ENCODE measurements around the gene NSUN4.
"Not testable (repeated sequence)": the region's sequence is repeated elsewhere in the genome, so short reads cannot be mapped to it uniquely, and the experiment has no call there.

NSUN4 gene

DNA sequence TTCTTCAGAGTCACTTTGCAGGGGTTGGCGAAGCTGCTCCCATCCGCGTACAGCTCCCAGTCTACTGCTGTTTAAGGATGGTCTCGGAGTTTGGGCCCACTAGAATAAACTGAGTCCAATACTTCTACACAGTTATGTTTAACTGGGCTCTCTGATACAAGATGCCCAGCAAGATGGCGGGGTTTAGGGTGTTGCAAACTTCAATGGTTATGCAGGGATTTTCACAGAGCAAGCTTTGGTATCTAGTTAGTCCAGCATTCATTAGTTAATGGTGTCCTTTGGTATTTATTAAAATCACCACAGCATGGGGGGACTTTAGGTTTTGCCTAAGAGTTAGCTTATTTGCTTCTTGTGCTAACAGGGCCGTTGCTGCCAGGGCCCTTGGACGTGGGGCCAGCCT, 12.4 kb upstream of the NSUN4 start:
- not testable (repeated sequence) for DNase-seq

DNA sequence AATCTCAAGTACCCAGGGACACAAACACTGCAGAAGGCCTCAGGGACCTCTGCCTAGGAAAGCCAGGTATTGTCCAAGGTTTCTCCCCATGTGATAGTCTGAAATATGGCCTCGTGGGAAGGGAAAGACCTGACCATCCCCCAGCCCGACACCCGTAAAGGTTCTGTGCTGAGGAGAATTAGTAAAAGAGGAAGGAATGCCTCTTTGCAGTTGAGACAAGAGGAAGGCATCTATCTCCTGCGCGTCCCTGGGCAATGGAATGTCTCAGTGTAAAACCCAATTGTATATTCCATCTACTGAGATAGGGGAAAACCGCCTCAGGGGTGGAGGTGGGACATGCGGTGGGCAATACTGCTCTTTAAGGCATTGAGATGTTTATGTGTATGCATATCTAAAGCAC, 10.8 kb upstream of the NSUN4 start:
- DNase-seq = not testable (repeated sequence)

DNA sequence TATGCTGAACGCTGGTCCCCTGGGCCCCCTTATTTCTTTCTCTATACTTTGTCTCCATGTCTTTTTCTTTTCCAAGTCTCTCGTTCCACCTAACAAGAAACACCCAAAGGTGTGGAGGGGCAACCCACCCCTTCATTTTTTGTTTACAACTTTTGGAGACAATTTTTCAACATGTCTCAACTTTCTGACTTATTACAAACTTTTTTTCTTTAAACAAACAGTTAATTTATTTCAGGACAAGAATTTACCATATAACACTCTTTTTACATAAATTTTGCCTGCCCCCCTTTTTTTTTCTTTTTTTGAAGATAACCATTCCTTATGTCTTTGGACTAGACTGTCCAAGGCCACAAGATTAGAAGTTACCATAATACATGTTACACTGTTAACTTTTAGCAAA, 10.2 kb upstream of the NSUN4 start:
- not testable (repeated sequence) for DNase-seq

DNA sequence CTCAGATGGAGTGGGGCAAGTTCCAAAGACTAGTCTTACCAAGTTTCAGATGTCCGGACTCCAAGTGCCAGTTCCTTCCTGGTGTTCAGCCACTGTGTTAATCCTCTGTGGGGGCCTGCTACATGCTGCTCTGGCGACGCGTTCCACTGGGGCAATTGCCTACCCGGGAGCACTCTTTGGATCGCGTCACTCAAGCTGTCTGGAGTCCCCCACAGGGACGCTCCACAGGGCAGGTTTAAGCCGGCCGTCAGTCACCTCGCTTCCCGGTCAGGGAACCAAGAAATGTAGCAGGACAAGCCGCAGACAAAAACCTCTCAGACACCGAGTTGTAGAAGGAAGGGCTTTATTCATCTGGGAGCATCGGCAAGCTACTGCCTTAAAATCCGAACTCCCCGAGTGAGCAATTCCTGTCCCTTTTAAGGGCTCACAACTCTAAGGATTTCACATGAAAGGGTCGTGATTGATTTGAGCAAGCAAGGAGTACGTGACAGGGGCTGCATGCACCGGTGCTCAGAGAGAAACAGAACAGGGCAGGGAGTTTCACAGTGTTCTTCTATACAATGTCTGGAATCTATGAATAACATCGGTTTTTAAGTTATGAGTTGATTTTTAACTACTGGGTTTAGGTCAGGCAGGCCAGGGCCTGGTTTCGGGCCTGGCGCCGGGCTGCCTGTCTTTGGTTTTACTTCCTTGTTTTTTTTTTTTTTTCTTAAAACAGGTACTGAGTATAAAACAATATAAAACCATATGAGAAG, 8.6 kb upstream of the NSUN4 start:
- not testable (repeated sequence) for DNase-seq

DNA sequence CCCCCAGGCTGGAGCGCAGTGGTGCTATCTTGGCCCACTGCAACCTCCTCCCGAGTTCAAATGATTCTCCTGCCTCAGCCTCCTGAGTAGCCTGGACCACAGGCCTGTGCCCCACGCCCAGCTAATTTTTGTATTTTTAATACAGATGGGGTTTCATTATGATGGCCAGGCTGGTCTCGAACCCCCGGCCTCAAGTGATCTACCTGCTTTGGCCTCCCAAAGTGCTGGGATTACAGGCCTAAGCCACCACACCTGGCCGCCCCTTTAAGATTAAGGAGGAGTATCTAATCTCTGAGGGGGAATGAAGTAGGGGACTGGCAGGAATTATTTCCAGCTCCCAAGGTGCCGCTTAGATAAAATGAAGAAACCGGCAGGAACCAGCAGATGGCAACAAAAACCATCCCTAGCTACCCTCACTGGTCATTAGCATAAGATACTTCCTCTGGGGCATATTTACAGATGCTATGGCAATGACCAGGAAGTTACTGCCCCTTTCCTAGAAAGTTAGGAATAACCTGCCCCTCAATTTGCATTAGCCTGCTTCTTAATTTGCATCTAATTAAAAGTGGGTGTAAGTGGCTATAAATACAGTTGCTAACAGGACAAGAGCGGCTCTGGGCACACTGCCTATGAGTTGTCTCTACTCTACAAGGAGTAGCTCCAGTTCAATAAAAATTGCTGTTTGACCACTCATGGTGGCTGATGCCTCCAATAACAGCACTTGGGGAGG, 7.1 kb upstream of the NSUN4 start:
- no peak for DNase-seq

DNA sequence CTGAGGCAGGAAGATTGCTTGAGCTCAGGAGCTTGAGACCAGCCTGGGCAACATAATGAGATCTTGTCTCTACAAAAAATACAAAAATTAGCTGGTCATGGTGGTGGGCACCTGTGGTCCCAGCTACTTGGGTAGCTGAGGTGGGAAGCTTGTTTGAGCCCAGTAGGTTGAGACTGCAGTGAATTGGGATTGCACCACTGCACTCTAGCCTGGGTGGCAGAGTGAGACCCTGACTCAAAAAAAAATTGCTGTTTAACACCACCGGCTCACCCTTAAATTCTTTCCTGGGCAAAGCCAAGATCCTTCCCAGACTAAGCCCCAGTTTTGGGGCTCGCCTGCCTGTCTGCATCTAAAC, 6.6 kb upstream of the NSUN4 start:
- no peak for DNase-seq

DNA sequence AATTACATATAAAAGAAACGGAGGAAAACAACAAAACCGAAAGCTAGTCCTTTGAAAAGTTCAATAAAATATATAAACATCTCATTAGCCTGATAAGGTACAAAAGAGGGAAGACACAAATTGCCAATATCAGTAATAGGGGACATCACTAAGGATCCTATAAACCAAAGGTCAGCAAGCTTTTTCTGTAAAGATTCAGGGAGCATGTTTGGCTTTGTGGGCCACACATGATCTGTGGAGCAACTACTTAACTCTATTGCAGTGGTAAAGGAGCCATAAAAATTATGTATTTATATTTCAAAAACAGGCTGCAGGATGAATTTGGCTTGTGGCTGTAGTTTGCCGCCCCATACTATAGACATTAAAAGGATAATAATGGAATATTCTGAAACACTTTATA, 5.5 kb upstream of the NSUN4 start:
- DNase-seq = no peak

DNA sequence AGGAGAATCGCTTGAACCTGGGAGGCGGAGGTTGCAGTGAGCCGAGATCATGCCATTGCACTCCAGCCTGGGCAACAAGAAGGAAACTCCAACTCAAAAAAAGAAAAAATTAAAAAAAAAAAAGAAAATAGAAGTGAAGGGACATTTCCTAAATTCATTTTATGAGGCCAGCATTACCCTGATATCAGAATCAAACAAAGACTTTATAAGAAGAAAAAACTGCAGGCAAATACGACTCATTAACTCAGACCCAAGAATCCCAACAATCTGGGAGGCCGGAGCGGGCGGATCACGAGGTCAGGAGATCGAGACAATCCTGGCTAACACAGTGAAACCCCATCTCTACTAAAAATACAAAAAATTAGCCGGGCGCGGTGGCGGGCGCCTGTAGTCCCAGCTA, 3.2 kb upstream of the NSUN4 start:
- not testable (repeated sequence) for DNase-seq

DNA sequence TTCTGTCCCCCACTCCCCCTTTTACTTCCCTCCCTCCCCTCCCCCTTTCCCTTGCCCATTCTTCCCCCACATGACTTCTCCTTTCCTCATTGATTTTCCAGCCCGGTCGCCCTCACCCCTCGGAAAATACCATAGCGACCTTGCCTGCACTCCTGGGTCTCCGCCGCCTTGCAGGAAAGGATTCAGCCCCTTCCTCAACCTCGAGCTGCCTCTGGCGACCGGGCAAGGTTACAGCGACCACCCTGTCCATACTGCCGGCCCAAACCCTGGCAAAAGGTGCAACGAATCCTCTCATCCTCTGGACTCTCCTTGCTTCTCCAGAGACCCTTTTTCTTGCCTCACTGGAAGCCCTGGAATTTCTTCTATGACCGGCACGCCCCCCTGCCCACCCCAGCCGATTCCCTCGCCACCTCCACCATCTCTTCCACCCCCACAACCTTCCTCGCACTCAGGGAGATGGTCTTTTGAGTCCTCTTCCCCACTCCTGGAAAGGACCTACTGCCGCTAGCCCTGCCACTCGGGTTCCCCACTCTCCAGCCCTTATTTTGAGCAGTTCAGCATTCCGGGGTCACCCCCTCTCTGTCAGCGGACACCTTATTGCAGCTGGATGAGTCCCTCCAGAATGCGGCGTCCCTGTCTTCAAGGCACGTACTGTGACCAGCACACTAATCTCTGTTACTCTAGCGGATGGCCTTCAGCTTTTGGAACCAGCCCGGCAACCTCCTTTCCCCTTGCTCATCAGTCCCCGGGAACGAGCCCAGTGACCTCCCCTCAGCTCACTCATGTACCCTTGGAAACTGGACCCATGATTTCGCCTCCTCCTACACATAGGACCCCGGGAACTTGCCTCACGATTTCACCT, 846 bp downstream of the NSUN4 start:
- no peak for DNase-seq

DNA sequence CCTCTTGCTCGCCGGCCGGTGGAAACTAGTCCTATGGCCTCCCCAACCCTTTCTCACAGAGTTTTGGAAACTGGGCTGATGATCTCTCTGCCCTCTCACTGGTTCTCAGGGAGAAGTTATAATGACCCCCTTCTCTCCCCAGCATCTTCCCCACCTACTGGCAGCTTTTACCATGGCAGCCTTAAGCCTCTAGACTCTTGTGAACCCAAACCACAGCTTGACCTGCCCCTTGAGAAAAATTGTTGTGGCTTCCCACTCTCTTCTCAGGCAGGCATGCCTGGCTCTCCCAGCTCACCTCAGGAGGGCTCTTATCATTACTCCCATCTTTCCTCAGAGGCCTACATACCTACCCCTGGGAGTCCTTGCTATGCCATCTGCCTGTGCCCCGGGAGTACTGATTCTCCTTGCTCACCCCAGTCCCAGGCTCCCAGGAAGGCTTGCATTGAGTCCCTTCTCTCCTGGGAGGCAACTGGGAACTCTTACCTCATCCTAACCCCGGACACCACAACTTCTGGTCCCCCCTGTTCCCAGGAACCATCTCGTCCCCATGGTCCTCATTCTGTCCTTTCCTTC, 1.6 kb downstream of the NSUN4 start:
- peak; percentile 25 to 38 for DNase-seq

DNA sequence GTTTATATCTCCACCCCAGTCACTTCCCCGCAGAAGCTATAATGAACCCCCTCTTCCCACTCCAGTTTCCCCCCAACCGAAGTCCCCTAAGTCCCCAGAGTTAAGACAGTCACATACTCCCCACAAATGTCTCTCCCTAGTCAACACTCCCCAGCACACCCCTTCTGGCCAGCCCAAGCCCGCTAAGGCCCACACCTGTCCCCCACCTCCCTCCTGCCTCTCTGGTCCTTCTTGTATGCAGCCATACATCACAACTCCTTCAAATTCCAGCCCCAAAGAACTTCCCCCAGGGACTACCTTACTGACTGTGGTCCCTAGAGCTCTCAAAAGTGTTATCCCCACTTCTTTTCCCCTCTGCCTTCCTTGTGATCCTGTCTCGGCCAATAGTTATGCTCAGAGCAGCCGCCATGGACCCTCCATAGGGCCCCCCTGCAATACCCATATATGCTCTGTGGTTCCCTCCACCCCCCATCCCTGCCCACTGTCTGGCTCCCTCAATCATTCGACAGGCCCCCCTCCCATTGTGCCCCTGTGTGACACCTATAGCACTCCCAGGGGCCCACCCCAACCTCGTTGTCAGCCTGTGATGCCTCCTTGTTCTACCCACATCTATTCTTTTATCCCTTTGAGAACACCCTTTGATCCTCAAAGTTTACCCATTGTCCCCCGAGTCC, 2.2 kb downstream of the NSUN4 start:
- no peak for DNase-seq

DNA sequence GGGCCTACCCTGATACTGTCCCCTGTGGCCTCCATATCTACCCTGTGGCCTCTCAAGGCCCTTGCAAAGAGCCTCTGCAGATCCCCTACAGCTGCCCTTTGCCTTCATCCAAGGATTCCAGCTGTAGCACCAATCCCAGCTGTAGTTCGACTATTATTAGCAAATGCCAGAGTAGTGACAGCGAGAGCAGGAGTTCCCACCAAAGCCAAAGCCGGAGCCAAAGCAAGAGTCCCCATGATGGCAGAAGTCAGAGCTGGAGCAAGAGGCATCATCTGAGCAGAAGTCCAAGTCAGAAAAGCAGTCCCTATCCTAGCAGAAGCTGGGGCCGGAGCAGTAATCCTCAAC, 2.7 kb downstream of the NSUN4 start:
- no peak for DNase-seq

DNA sequence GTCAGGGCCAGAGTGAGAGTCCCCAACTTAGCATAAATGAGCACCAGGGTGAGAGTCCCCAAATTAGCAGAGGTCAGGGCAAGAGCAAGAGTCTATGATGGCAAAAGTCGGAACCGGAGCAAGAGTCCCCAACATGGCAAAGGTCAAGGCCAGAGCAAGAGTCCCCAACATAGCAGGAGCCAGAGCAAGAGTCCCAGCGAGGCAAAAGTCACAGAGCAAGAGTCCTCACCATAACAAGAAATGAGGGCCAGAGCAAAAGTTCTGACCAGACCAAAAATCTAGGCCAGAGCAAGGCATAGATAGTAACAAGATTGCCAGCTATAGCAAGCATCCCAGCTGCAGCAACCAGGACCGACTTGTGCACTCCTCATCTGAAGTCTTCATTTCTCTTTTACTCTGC, 3.1 kb downstream of the NSUN4 start:
- no peak for DNase-seq

DNA sequence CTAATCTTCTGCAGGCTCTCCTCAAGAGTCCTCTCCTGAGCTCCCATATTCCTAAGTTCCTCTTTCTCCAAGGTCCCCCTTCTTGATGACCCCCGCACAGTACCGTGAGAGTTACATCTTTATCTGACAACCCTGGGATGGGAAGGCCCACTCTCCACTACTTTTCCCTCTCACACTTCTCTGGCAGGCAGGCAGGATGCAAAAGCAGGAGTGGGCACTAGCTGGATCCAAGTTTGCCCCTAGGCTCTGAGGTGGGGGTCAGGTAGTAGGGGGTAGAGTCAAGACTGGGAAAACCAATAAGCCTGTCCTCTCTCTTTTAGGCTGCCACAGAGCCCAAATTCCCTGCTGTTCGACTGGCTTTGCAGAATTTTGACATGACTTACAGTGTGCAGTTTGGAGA, 3.9 kb downstream of the NSUN4 start:
- no peak for DNase-seq

DNA sequence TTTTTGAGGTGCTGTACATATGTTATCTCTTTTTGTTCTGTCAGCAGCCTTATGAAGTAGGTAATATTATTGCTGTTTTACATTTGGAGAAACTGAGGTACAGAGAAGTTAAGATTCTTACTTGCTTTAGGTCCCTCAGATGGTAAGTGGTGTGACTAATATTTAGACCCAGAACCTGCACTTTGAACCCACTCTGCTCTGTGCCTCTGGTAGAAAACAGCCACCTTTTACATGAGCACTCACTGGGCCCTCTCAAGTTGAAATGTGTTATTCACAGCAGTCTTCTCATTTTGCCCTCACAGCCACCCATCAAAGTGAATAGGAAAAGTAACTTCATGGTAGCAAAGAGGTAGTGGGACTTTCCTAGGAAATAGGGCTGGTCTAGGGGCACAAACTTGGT, 4.7 kb downstream of the NSUN4 start:
- DNase-seq = no peak

DNA sequence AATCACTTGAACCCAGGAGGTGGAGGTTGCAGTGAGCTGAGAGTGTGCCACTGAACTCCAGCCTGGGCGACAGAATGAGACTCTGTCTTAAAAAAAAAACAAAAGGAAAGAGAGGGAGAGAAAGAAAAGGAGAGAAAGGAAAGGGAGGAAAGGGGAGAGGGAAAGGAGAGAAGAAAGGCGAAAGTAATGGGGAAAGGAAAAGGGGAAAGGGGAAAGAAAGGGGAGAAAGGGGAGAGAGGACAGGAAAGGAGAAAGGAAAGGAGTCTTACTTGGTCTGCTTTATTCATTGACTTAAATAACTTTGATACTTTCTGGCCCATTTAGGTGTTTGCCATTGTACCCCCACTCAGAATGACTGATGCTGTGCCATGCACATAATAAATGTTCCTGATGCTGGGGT, 11.8 kb downstream of the NSUN4 start:
- no peak for DNase-seq

DNA sequence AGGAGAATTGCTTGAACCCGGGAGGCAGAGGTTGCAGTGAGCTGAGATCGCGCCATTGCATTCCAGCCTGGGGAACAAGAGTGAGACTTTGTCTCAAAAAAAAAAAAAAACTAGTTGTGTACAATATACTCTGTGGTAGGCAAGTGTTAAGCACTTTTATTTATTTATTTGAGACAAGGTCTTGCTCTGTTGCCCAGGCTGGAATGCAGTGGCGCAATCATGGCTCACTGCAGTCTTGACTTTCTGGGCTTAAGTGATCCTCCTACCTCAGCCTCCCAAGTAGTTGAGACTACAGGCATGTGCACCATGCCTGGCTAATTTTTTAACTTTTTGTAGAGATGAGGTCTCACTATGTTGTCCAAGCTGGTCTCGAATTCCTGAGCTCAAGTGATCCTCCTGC, 15.3 kb downstream of the NSUN4 start:
- not testable (repeated sequence) for DNase-seq

DNA sequence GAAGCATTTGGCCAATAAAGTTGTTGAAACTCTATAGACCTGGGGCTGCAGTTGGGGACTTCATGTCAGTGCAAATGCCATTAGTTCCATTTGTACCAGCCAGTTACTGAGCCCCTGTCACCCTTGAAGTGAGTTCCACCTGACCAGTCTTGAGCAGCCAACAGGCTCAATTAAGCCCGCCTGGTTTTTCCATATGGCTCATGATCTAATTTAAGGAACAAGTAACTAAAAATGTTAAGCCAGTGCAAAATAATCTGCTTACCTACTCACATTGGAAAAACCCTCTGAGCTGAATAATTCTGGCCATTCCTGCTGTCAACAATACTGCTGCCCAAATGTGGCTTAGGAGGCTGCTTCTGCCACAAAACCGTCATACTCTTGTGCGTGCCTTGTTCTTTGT, 21.6 kb downstream of the NSUN4 start:
- DNase-seq = no peak

DNA sequence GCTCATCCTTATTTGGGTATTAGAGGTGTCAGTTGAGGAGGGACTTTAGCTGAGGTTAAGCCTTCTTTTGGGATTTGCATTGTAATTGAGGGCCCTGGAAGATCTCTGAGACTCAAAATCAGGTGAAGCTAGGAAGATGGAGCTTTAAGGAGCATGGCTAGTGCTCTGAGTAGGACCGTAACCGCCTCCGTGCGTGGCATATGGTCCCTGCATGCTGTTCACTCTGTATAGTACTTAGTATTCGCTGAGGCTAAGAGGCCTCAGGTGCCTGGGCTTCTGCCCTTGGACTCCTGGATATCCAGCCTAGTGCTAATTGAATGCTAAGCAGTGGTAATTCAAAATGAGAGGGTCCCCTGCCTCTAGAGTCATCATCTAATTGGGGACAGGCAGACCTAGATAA, 22.5 kb downstream of the NSUN4 start:
- DNase-seq = no peak

DNA sequence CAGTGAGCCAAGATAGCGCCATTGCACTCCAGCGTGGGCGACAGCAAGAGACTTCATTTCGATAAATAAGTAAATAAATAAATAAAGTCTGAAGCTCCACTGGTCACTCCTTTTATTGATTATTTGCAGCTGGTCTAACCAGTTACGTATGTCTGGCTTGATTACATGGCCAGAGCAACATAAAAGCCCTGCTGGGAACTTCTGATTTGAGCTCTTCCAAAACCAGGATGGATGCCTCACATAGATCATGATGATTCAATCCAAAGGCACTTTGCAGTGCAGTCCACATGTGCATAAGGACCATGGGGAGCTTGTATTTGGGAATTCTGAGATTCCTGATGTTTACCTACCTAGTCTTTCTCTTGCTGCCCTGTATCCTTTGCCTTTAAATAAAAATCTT, 24.0 kb downstream of the NSUN4 start:
- DNase-seq = no peak

DNA sequence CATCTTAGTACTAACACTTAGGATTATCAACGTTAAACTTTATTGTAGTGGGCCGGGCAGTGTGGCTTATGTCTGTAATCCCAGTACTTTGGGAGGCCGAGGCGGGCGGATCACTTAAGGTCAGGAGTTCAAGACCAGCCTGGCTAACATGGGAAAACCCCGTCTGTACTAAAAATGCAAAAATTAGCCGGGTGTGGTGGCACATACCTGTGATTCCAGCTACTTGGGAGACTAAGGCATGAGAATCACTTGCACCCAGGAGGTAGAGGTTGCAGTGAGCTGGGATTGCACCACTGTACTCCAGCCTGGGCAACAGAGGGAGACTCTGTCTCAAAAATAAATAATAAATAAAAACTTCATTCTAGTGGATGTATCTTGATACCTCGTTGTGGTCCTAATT, 25.2 kb downstream of the NSUN4 start:
- DNase-seq = not testable (repeated sequence)

DNA sequence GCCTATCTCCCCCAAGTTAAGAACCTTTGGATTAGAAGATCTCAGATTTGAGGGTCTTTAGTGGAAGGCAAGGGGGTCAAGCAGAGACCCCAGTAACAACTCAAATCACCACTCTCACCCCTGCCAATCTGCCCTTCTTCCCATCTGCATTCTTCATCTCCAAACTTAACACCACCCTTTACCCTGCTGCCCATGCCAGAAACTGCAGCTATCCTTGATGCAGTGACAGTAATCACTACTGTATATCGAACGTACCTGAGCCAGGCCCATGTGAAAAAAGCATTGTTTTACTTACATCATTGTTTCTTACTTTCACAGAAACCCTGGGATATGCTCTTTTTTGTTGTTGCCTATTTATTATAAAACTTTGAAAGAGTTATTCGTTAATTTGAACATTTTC, 26.5 kb downstream of the NSUN4 start:
- no peak for DNase-seq

DNA sequence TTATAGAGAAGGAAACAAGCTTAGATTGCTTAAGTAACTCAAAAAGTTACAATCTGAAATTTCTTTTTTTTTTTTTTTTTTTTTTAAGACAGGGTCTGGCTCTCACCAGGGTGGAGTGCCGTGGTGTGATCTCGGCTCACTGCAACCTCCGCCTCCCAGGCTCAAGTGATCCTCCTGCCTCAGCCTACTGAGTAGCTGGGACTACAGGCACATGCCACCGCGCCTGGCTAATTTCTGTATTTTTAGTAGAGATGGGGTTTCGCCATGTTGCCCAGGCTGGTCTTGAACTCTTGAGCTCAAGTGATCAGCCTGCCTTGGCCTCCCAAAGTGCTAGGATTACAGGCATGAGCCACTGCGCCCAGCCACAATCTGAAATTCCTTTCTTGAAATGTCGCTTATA, 27.1 kb downstream of the NSUN4 start:
- DNase-seq = not testable (repeated sequence)

Measured in CD4-positive, alpha-beta T cell treated with Interleukin-1 beta for 1 hour (primary cell).